Loucy (cell line): ENCODE measurements around the gene IGF1R.

ENCODE experiments used
- CTCF ChIP-seq: fragments of 200-600 bp; sonication (generic); conservative IDR thresholded peaks from 2 replicates; pipeline ENCODE4 v1.5.1; 2014; ENCODE audit warnings: mild to moderate bottlenecking, antibody characterized with exemption, low read length
- EZH2phosphoT487 ChIP-seq: fragments of 200-600 bp; IDR thresholded peaks from 2 replicates; pipeline ENCODE4 v1.6.1; 2018; ENCODE audit warnings: antibody characterized with exemption, mild to moderate bottlenecking, moderate library complexity, borderline replicate concordance

DNA sequence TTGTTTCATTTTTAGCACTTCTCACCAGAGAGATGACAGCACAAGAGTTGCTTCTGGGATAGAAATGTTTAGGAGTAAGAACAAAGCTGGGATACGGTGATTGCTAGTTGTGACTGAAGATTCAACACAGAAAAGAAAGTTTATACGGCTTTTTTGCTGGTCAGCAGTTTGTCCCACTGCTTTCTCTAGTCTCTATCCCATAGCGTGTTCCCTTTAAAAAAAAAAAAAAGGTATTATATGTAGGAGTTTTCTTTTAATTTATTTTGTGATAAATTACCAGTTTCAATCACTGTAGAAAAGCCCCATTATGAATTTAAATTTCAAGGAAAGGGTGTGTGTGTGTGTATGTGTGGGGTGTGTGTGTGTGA is 311.3 kb downstream of the IGF1R start:
- TF ChIP-seq CTCF (no peak), EZH2phosphoT487 (no peak)
